Measurements from ENCODE around the gene FAAH2. TPM values are rescaled to one million over a fixed set of nuclear protein-coding genes. Genes with fewer than 3 reads are reported as not detected.

Gene FAAH2
- total and polyA plus RNA-seq, 12 donors, result 0.92 to 12.4 (median 2.9) TPM; not detected in 1

DNA sequence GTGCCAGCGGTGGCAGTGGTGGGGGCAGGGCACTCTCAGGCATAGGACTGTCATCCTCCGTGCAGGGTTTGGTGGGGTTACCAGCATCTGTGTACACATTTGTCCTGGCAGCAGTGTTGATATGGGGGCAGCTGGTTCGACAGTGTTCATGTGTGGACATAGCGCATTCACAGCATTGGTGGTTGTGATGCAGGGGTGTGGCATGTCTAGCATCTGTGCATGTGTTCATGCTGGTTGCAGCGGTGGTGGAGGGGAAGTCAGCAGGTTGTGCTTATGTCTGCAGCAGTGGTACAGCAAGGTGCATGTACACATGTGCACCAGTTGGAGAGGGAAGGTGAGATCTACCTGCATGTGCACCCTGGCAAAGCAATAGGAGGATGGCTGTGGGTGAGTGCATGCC, 230.0 kb downstream of the FAAH2 start:
- Histone ChIP-seq H3K27me3 (peaks cover 8% of the 10 kb centered on the region), H3K36me3 (replicated peaks in 1 of 2) (no peaks in the 10 kb centered on the region), H3K27ac (no peak overlapping the region), H3K4me3 (no peak overlapping the region), H3K4me1 (replicated peaks in 1 of 2) (no peaks in the 10 kb centered on the region), H3K9me3 (replicated peaks in 1 of 3) (no peaks in the 10 kb centered on the region)
- DNase-seq, result no peak
- intact Hi-C loops (cut with DNase I), result no loop called here
- TF ChIP-seq, protein P1, sequence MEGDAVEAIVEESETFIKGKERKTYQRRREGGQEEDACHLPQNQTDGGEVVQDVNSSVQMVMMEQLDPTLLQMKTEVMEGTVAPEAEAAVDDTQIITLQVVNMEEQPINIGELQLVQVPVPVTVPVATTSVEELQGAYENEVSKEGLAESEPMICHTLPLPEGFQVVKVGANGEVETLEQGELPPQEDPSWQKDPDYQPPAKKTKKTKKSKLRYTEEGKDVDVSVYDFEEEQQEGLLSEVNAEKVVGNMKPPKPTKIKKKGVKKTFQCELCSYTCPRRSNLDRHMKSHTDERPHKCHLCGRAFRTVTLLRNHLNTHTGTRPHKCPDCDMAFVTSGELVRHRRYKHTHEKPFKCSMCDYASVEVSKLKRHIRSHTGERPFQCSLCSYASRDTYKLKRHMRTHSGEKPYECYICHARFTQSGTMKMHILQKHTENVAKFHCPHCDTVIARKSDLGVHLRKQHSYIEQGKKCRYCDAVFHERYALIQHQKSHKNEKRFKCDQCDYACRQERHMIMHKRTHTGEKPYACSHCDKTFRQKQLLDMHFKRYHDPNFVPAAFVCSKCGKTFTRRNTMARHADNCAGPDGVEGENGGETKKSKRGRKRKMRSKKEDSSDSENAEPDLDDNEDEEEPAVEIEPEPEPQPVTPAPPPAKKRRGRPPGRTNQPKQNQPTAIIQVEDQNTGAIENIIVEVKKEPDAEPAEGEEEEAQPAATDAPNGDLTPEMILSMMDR (IDR thresholded peaks at IDR 0.05), result no peak
- TF ChIP-seq POLR2A (IDR thresholded peaks at IDR 0.05), result no peak
- WGBS, 4 donors, result 70 to 88% (median 71%) methylated on average over 3 to 5 of the region's 5 CpGs

DNA sequence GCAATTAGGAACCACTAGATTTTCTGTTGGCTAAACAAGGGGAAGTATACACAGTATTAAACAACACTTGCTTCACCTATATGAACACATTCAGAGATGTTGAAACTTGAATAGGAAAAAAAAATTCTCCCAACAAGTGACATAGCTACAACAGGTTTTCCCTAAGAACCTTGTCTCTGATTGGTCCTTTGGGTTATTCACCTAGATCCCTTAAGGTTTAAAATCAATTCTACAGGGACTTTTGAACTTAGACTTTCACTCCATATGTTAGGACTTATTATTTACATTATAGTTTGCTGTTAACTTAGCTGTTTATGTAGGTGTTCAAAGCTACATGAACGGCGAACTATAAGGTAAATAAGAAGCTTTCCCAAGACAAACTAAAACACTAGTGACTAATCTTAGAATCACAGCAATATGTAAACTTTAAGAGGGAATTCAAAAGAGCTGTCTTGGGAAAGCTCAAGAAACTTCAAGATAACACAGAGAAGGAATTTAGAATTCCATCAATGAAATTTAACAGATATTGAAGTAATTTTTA, 233.1 kb downstream of the FAAH2 start:
- intact Hi-C loops (cut with DNase I), result no loop called here
- no peak for DNase-seq
- H3K27ac ChIP-seq, result no peak overlapping the region
- no peaks in the 10 kb centered on the region for H3K36me3 ChIP-seq (replicated peaks in 1 of 2)
- 75 to 97% (median 83%) methylated on average over 2 of the region's 2 CpGs for WGBS, 4 donors
- H3K4me3 ChIP-seq, result no peak overlapping the region
- no peaks in the 10 kb centered on the region for H3K9me3 ChIP-seq (replicated peaks in 1 of 3)
- H3K4me1 ChIP-seq (replicated peaks in 1 of 2), result no peaks in the 10 kb centered on the region
- no peak for TF ChIP-seq POLR2A (IDR thresholded peaks at IDR 0.05)
- TF ChIP-seq, protein P1 (IDR thresholded peaks at IDR 0.05), result no peak
- peaks cover 8% of the 10 kb centered on the region for H3K27me3 ChIP-seq

DNA sequence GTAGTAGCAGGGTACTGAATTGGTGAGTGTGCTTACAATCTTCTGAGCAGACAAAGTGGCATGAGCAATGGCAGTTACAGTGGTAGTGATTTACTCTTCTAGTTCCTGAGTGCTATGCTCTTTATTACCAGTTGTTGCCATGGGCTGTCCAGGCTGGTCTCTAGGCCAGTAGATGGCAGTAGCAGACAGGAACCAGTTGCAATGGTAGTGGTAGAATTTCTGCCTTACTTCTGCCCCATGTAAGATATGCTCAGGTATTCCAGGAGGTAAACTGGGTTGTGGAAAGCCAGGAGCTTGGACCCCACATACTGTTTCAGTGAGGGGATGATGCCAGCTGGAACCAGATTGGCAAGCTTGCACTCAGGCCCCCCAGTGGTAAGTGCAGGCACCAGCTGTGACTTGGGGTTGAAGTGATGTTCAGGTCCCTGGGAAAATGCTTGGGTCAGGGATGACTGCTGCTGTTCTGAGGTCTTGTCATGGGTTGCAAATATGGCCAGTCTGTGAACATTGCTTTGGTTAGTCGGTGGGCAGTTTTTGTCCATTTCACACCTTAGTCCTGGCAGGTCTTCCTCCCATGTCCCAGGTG, 242.3 kb downstream of the FAAH2 start:
- no peak for DNase-seq
- H3K27ac ChIP-seq, result no peak overlapping the region
- no peaks in the 10 kb centered on the region for H3K4me1 ChIP-seq (replicated peaks in 1 of 2)
- intact Hi-C loops (cut with DNase I), result no loop called here
- no peak overlapping the region for H3K4me3 ChIP-seq
- no peaks in the 10 kb centered on the region for H3K9me3 ChIP-seq (replicated peaks in 1 of 3)
- TF ChIP-seq, protein P1 (IDR thresholded peaks at IDR 0.05), result peak in 2 of 6 experiments; percentile 8 to 26
- no peak for TF ChIP-seq POLR2A (IDR thresholded peaks at IDR 0.05)
- no peaks in the 10 kb centered on the region for H3K36me3 ChIP-seq (replicated peaks in 1 of 2)
- no peaks in the 10 kb centered on the region for H3K27me3 ChIP-seq
- 50 to 71% (median 57%) methylated on average over 1 of the region's 1 CpG; no CpG with 5 or more reads in 1 of the 4 donors for WGBS, 4 donors

Other genes with a start within 250 kb of the FAAH2 start
- 10 to 100 TPM in 4 of 9 donors, 1 to 10 TPM in 5; 2.3 to 12.9 (median 9.9) TPM for gene SPIN2B, start 165.2 kb upstream of the FAAH2 start, total RNA-seq
- gene SPIN2B, start 165.2 kb upstream of the FAAH2 start, polyA plus RNA-seq, result 10 to 100 TPM; 10.5 to 15.5 (median 11.2) TPM
- gene SPIN2A, start 149.3 kb upstream of the FAAH2 start, total RNA-seq, result 1 to 10 TPM in 2 of 9 donors, under 1 TPM in 6, not detected in 1; 0.25 to 2.6 (median 0.43) TPM
- gene SPIN2A, start 149.3 kb upstream of the FAAH2 start, polyA plus RNA-seq, result under 1 TPM; 0.26 to 0.91 (median 0.88) TPM